Stimulated activated CD8-positive, alpha-beta memory T cell treated with anti-CD3 and anti-CD28 coated beads, Interleukin-15, amount 100 ng/mL, for 48 hours (primary cell): Measurements from ENCODE around the gene MPV17L2.

Source experiments
- DNase-seq, 2 donors: peaks; one replicate each; pipeline ENCODE4 v3.0.0-alpha.2; 2020; ENCODE audit warnings: low read depth in 2 of 2

The MPV17L2 gene

GRCh38 chr19:18239303-18239702 is 46.3 kb downstream of the MPV17L2 start:
- no peak for DNase-seq

- DNase-seq = no peak
Measured at GRCh38 chr19:18245297-18245696, 52.3 kb downstream of the MPV17L2 start.
